ENCODE data around the gene PON2. TPM values are rescaled to one million over a fixed set of nuclear protein-coding genes. Genes with fewer than 3 reads are reported as not detected.

PON2 gene
- total RNA-seq, 4 donors from 2014 or later: 41.8 to 91.0 (median 75.8) TPM

DNA sequence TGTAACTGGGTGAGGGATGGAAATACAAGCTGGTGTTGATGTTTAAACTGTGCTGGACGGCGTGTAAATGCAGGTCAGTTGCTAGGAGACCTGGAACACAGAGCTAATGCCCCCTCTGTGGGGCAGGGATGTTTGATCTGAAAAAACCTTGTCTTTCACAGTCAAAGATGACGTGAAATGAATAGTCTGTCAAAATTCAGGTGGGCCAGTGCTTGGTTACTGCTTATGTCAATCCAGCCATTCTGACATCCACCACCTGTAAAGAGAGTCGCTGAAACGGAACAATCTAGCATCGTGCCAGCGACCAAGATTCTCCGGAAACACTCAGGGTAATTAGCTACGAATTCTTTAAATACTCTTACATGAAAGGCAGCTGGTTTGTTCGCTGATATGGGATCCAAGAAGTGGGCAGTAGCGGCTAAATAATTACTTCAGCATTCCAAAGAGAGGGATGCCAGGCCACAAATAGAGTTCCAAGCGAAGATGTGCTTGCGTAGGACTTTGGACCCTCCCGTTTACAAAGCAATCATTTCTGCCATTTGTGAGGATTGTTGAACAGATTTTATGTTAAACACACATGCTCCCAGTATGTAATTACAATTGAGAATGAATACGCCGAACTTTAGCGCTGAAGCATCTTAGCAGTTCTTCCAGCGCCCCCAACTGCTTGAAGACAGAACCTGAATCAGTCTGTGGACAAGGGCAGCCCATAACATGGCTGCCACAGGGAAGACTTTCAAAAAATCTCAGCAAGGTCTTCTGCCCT, 43.6 kb upstream of the PON2 start:
- intact Hi-C loops (cut with DNase I; ENCODE audit: low total_unique reads): no loop called here

GRCh38 chr7:95476904-95477594, 42.2 kb upstream of the PON2 start:
- no peaks in the 10 kb centered on the region for H3K4me1 ChIP-seq
- intact Hi-C loops (cut with DNase I; ENCODE audit: low total_unique reads): no loop called here
- peak; percentile 60 to 73 for DNase-seq
- no peak for TF ChIP-seq POLR2A (IDR thresholded peaks at IDR 0.05)
- TF ChIP-seq, protein P1, sequence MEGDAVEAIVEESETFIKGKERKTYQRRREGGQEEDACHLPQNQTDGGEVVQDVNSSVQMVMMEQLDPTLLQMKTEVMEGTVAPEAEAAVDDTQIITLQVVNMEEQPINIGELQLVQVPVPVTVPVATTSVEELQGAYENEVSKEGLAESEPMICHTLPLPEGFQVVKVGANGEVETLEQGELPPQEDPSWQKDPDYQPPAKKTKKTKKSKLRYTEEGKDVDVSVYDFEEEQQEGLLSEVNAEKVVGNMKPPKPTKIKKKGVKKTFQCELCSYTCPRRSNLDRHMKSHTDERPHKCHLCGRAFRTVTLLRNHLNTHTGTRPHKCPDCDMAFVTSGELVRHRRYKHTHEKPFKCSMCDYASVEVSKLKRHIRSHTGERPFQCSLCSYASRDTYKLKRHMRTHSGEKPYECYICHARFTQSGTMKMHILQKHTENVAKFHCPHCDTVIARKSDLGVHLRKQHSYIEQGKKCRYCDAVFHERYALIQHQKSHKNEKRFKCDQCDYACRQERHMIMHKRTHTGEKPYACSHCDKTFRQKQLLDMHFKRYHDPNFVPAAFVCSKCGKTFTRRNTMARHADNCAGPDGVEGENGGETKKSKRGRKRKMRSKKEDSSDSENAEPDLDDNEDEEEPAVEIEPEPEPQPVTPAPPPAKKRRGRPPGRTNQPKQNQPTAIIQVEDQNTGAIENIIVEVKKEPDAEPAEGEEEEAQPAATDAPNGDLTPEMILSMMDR (IDR thresholded peaks at IDR 0.05): peak; percentile 73 to 80 (median 76)
- no peak overlapping the region for H3K27ac ChIP-seq
- no peak overlapping the region for H3K4me3 ChIP-seq
- no peaks in the 10 kb centered on the region for H3K27me3 ChIP-seq
- H3K9me3 ChIP-seq: no peaks in the 10 kb centered on the region
- H3K36me3 ChIP-seq: no peaks in the 10 kb centered on the region

More for the DNA sequence above, 43.6 kb upstream of the PON2 start:
- TF ChIP-seq, protein P1 (IDR thresholded peaks at IDR 0.05): no peak
- no peak for TF ChIP-seq POLR2A (IDR thresholded peaks at IDR 0.05)
- DNase-seq: no peak
- no peak overlapping the region for H3K4me3 ChIP-seq
- no peak overlapping the region for H3K27ac ChIP-seq
- no peaks in the 10 kb centered on the region for H3K27me3 ChIP-seq
- no peaks in the 10 kb centered on the region for H3K9me3 ChIP-seq
- no peaks in the 10 kb centered on the region for H3K4me1 ChIP-seq
- no peaks in the 10 kb centered on the region for H3K36me3 ChIP-seq

GRCh38 chr7:95476072-95476847, 41.4 kb upstream of the PON2 start:
- TF ChIP-seq, protein P1 (IDR thresholded peaks at IDR 0.05): no peak
- TF ChIP-seq POLR2A (IDR thresholded peaks at IDR 0.05): no peak
- intact Hi-C loops (cut with DNase I; ENCODE audit: low total_unique reads): no loop called here
- no peaks in the 10 kb centered on the region for H3K36me3 ChIP-seq

GRCh38 chr7:95473276-95473985, 38.6 kb upstream of the PON2 start:
- no peak overlapping the region for H3K27ac ChIP-seq
- H3K4me1 ChIP-seq: no peaks in the 10 kb centered on the region
- H3K4me3 ChIP-seq: no peak overlapping the region
- TF ChIP-seq POLR2A (IDR thresholded peaks at IDR 0.05): no peak
- TF ChIP-seq, protein P1 (IDR thresholded peaks at IDR 0.05): no peak
- intact Hi-C loops (cut with DNase I; ENCODE audit: low total_unique reads): no loop called here
- no peaks in the 10 kb centered on the region for H3K9me3 ChIP-seq
- no peaks in the 10 kb centered on the region for H3K27me3 ChIP-seq
- no peak for DNase-seq
- no peaks in the 10 kb centered on the region for H3K36me3 ChIP-seq

More at GRCh38 chr7:95476072-95476847, 41.4 kb upstream of the PON2 start:
- Histone ChIP-seq H3K27me3 (no peaks in the 10 kb centered on the region), H3K9me3 (no peaks in the 10 kb centered on the region), H3K4me3 (no peak overlapping the region), H3K27ac (no peak overlapping the region), H3K4me1 (no peaks in the 10 kb centered on the region)
- no peak for DNase-seq

All from uterus (tissue), 4 donors.